H1 (cell line): Measurements from ENCODE around the gene CFAP91. TPM values are rescaled to one million over a fixed set of nuclear protein-coding genes. Genes with fewer than 3 reads are reported as not detected.

Experiments
- CTCF ChIA-PET: fragments of 300-600 bp; sonication (Branson Sonifier 250); formaldehyde crosslinking; loops from one replicate; lab custom pipeline; 2021; ENCODE audit not compliant: partially characterized antibody; lab: Charles Lee
- POLR2A ChIA-PET: fragments of 300-600 bp; sonication (Branson Sonifier 250); formaldehyde crosslinking; loops from one replicate; lab custom pipeline; 2021; ENCODE audit warnings: inconsistent platforms; ENCODE audit not compliant: partially characterized antibody; lab: Charles Lee
- DNase-seq, 2 experiments: peaks; one replicate each; pipeline versions ENCODE4 v3.0.0 to v3.0.0-alpha.2; 2010 to 2022; ENCODE audit warnings: low spot score in 2 of 2, low read depth in 1 of 2, mixed read lengths in 1 of 2
- FAIRE-seq: peaks from 2 replicates; lab custom pipeline; 2011; peaks lifted over from hg19 to GRCh38; lab: Jason Lieb, UNC
- H2AFZ ChIP-seq: 2 replicates; pipeline ENCODE4 v1.8.1; 2012; ENCODE audit warnings: low read length, inconsistent platforms
- H2AK5ac ChIP-seq: 2 replicates; pipeline ENCODE4 v1.6.1; 2013; ENCODE audit warnings: low read depth, low read length
- H2BK120ac ChIP-seq: replicated peaks from 2 replicates; pipeline ENCODE3; 2013; ENCODE audit warnings: low read depth, low read length, inconsistent platforms
- H2BK12ac ChIP-seq: 2 replicates; pipeline ENCODE4 v1.6.1; 2013; ENCODE audit warnings: low read depth, low read length
- H2BK15ac ChIP-seq: 2 replicates; pipeline ENCODE4 v1.6.1; 2013; ENCODE audit warnings: low read length
- H2BK20ac ChIP-seq: 2 replicates; pipeline ENCODE4 v1.6.1; 2013; ENCODE audit warnings: low read length
- H2BK5ac ChIP-seq: 2 replicates; pipeline ENCODE4 v1.6.1; 2013; ENCODE audit warnings: low read depth, low read length
- H3K14ac ChIP-seq: 2 replicates; pipeline ENCODE4 v1.6.1; 2013; ENCODE audit warnings: inconsistent platforms; ENCODE audit not compliant: insufficient read length
- H3K18ac ChIP-seq: 2 replicates; pipeline ENCODE4 v1.6.1; 2013; ENCODE audit warnings: low read length; ENCODE audit errors: extremely low read depth
- H3K23ac ChIP-seq: 2 replicates; pipeline ENCODE4 v1.6.1; 2013; ENCODE audit warnings: inconsistent platforms; ENCODE audit not compliant: insufficient read length
- H3K23me2 ChIP-seq: 2 replicates; pipeline ENCODE4 v1.6.1; 2013; ENCODE audit warnings: low read depth, low read length
- H3K27ac ChIP-seq: 2 replicates; pipeline ENCODE4 v1.6.1; 2011; ENCODE audit warnings: low read depth, low read length, inconsistent platforms
- H3K27me3 ChIP-seq, 4 experiments: replicated peaks in 1 of 4; 1 replicate in 1 of 4; 2 replicates in 3 of 4; pipeline versions ENCODE4 v1.6.1 to v1.8.1; 2011 to 2013; ENCODE audit warnings: low read length in 3 of 4, mild to moderate bottlenecking in 3 of 4, inconsistent platforms in 2 of 4, mixed read lengths in 2 of 4, moderate library complexity in 1 of 4; ENCODE audit not compliant: control insufficient read depth in 3 of 4, insufficient read depth in 3 of 4; ENCODE audit errors: extremely low read depth in 1 of 4
- H3K36me3 ChIP-seq, 4 experiments: 2 replicates each; pipeline versions ENCODE4 v1.6.1 to v1.8.1; 2011 to 2013; ENCODE audit warnings: mild to moderate bottlenecking in 4 of 4, low read length in 3 of 4, moderate library complexity in 2 of 4, control low read depth in 1 of 4, inconsistent platforms in 1 of 4; ENCODE audit not compliant: insufficient read depth in 4 of 4, control insufficient read depth in 2 of 4
- H3K4ac ChIP-seq: replicated peaks from 2 replicates; pipeline ENCODE3; 2013; ENCODE audit warnings: low read length, low read depth, mixed read lengths, inconsistent platforms; ENCODE audit not compliant: insufficient read length
- H3K4me1 ChIP-seq, 4 experiments: replicated peaks in 1 of 4; 1 replicate in 1 of 4; 2 replicates in 3 of 4; pipeline versions ENCODE4 v1.6.1 to v1.8.1; 2011 to 2013; ENCODE audit warnings: low read length in 3 of 4, inconsistent platforms in 2 of 4, mixed read lengths in 1 of 4; ENCODE audit not compliant: insufficient read depth in 4 of 4, control insufficient read depth in 3 of 4
- H3K4me2 ChIP-seq, 2 experiments: 2 replicates each; pipeline versions ENCODE4 v1.6.1 to v1.8.1; 2011 to 2013; ENCODE audit warnings: low read depth in 2 of 2, low read length in 2 of 2, control low read depth in 1 of 2, inconsistent platforms in 1 of 2, mild to moderate bottlenecking in 1 of 2; ENCODE audit not compliant: insufficient read depth in 1 of 2
- H3K4me3 ChIP-seq, 4 experiments: fragments of 200-600, 300-600 bp in 1 of 4; sonication (generic), shearing (Covaris generic), sonication (Bioruptor Twin) in 1 of 4; 2 replicates each; pipeline versions ENCODE4 v1.5.1 to v1.8.1; 2011 to 2016; ENCODE audit warnings: low read length in 4 of 4, low read depth in 3 of 4, control low read depth in 2 of 4, inconsistent platforms in 2 of 4, mild to moderate bottlenecking in 2 of 4, mixed read lengths in 1 of 4, moderate library complexity in 1 of 4; ENCODE audit not compliant: insufficient read depth in 2 of 4; ENCODE audit errors: extremely low read depth in 1 of 4
- H3K56ac ChIP-seq: replicated peaks from 2 replicates; pipeline ENCODE3; 2013; ENCODE audit warnings: low read depth, mild to moderate bottlenecking, mixed read lengths, low read length, inconsistent platforms; ENCODE audit not compliant: insufficient read length
- H3K79me1 ChIP-seq: 2 replicates; pipeline ENCODE4 v1.6.1; 2013; ENCODE audit warnings: low read depth, low read length, control low read depth
- H3K79me2 ChIP-seq, 2 experiments: 2 replicates each; pipeline versions ENCODE4 v1.6.1 to v1.8.1; 2012 to 2013; ENCODE audit warnings: low read length in 2 of 2, mild to moderate bottlenecking in 2 of 2, inconsistent platforms in 1 of 2; ENCODE audit not compliant: insufficient read depth in 2 of 2, control insufficient read depth in 1 of 2
- H3K9ac ChIP-seq, 4 experiments: replicated peaks in 1 of 4; 1 replicate in 1 of 4; 2 replicates in 3 of 4; pipeline versions ENCODE4 v1.6.1 to v1.8.1; 2011 to 2013; ENCODE audit warnings: low read depth in 3 of 4, low read length in 3 of 4, control low read depth in 2 of 4, mild to moderate bottlenecking in 2 of 4, moderate library complexity in 2 of 4, inconsistent platforms in 1 of 4; ENCODE audit errors: extremely low read depth in 1 of 4
- H3K9me3 ChIP-seq, 2 experiments: 2 replicates each; pipeline versions ENCODE4 v1.6.1 to v1.8.1; 2012 to 2013; ENCODE audit warnings: mild to moderate bottlenecking in 2 of 2, moderate library complexity in 2 of 2, control low read depth in 1 of 2, inconsistent platforms in 1 of 2, low read depth in 1 of 2, low read length in 1 of 2, mixed read lengths in 1 of 2; ENCODE audit not compliant: insufficient read depth in 2 of 2
- H4K20me1 ChIP-seq, 2 experiments: replicated peaks in 1 of 2; 2 replicates each; pipeline versions ENCODE3 to v1.8.1; 2011 to 2013; ENCODE audit warnings: inconsistent platforms in 2 of 2, low read length in 2 of 2, mild to moderate bottlenecking in 1 of 2; ENCODE audit not compliant: insufficient read depth in 2 of 2, control insufficient read depth in 1 of 2
- H4K5ac ChIP-seq: 2 replicates; pipeline ENCODE4 v1.6.1; 2013; ENCODE audit warnings: low read length, low read depth, mixed read lengths, inconsistent platforms; ENCODE audit not compliant: insufficient read length
- H4K8ac ChIP-seq: 2 replicates; pipeline ENCODE4 v1.8.0; 2013; ENCODE audit warnings: mild to moderate bottlenecking, moderate library complexity, low read length, inconsistent platforms; ENCODE audit not compliant: insufficient read depth; ENCODE audit errors: extremely low read depth
- H4K91ac ChIP-seq: replicated peaks from 2 replicates; pipeline ENCODE3; 2013; ENCODE audit warnings: low read length, mixed read lengths, inconsistent platforms; ENCODE audit not compliant: insufficient read length
- FOSL1 ChIP-seq: IDR thresholded peaks from 2 replicates; pipeline ENCODE4 v1.6.1; 2011; ENCODE audit warnings: mild to moderate bottlenecking, low read depth, low read length, moderate library complexity; ENCODE audit not compliant: insufficient read depth
- KDM1A ChIP-seq: fragments of 200-600, 300-600 bp; sonication (generic); IDR thresholded peaks from 2 replicates; pipeline ENCODE4 v1.7.1; 2016; ENCODE audit warnings: mild to moderate bottlenecking, low read length, borderline replicate concordance
- KDM4A ChIP-seq: IDR thresholded peaks from one replicate; pipeline ENCODE4 v1.7.1; 2012; ENCODE audit warnings: low read depth, mild to moderate bottlenecking, moderate library complexity, low read length, inconsistent platforms; ENCODE audit not compliant: severe bottlenecking
- RXRA ChIP-seq: IDR thresholded peaks from 2 replicates; pipeline ENCODE4 v1.6.1; 2011; ENCODE audit warnings: low read depth, mild to moderate bottlenecking, low read length, moderate library complexity; ENCODE audit not compliant: insufficient read depth
- SIN3A ChIP-seq, 2 experiments: IDR thresholded peaks in 1 of 2; conservative IDR thresholded peaks in 1 of 2; 2 replicates each; pipeline ENCODE4 v1.6.1; 2011 to 2012; ENCODE audit warnings: low read length in 2 of 2, improper control_type of control experiment in 1 of 2, low read depth in 1 of 2, mild to moderate bottlenecking in 1 of 2
- SP4 ChIP-seq: IDR thresholded peaks from 2 replicates; pipeline ENCODE4 v1.6.1; 2012; ENCODE audit warnings: low read length, inconsistent platforms
- YY1 ChIP-seq: IDR thresholded peaks from 2 replicates; pipeline ENCODE4 v1.6.1; 2011; ENCODE audit warnings: low read depth, mild to moderate bottlenecking, low read length
- WGBS, 2 experiments: shearing (Covaris generic) in 1 of 2; methylation state at CpG; one replicate each; pipeline versions ENCODE4 v1.1.6 to v1.1.7; 2013 to 2015; ENCODE audit warnings: low lambda C conversion rate in 2 of 2, mixed read lengths in 2 of 2, inconsistent platforms in 1 of 2, low coverage in 1 of 2, missing lambda C conversion rate in 1 of 2; ENCODE audit not compliant: insufficient replicate concordance in 2 of 2, insufficient coverage in 1 of 2, insufficient read length in 1 of 2; ENCODE audit errors: extremely low coverage in 1 of 2, missing lambda C conversion rate in 1 of 2; 5-methylcytosine and 5-hydroxymethylcytosine counted together
- polyA plus RNA-seq, 7 experiments: library from polyadenylated mRNA; depleted of rRNA in 3 of 7; stranded (reverse) in 5 of 7; unstranded in 2 of 7; fragments of >200 nt in 5 of 7; fragments of 200-250 nt in 2 of 7; gene quantifications; 1 replicate in 5 of 7; 2 replicates in 1 of 7; 4 replicates in 1 of 7; pipeline versions ENCODE4 v1.2.1 to v1.2.3, GENCODE V29; 2011 to 2013; ENCODE audit warnings: missing spikeins in 2 of 7, mixed read lengths in 2 of 7
- total RNA-seq: library from RNA; stranded (reverse); fragmentation: NEBNext Ultra II Directional; extraction: Animal tissue kit (Norgen Biotek cat#: 25700); gene quantifications from 2 replicates; pipeline ENCODE4 v1.2.1, GENCODE V29; 2021
- TF ChIP-seq, protein P1 (sequence below), 3 experiments: IDR thresholded peaks; 1 replicate in 2 of 3; 2 replicates in 1 of 3; pipeline versions ENCODE4 v1.5.1 to v1.6.1; 2011; ENCODE audit warnings: low read length in 3 of 3, mild to moderate bottlenecking in 3 of 3, inconsistent platforms in 2 of 3, low read depth in 1 of 3, moderate library complexity in 1 of 3; ENCODE audit not compliant: insufficient read depth in 1 of 3; ENCODE audit errors: control extremely low read depth in 1 of 3
- TF ChIP-seq, protein P2 (sequence below): IDR thresholded peaks from 2 replicates; pipeline ENCODE4 v1.6.1; 2011; ENCODE audit warnings: low read depth, mild to moderate bottlenecking, low read length; ENCODE audit not compliant: insufficient read depth

CFAP91 gene
- total and polyA plus RNA-seq, 2 of the 8 experiments (the other 6 are each of a cell fraction or from before 2014, with no cell fraction given) = 5.4 to 7.4 TPM

DNA sequence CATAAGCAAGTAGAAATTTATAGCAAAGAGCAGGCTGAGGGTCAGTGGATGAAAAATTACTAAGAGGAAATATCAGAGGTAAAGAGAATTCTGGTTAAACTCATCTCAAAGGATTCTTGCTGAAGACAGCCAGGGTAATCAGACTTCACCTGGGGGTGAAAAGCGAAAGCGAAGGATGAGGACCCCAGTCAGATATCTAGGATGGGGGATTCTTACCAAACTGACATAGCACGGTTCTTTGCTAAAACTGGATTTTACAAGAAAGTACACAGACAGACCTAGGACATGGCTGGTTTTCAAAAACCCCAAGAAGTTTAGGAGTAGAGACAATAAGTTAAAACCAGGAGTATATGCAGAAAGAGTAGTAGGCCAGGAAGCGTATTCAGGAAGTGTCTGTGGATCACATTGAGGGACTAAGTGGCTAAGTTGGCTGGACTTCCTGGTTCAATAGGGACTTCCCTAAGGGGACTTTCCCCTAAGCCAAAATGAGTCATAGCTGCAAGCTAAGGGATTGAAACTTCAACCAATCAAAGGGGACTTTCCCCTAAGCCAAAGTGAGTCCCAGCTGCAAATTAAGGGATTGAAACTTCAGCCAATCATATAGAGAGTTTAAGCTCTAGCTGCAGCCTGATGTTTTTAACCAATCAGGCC lies 2.4 kb upstream of the CFAP91 start:
- no peaks in the 10 kb centered on the region for H3K79me1 ChIP-seq
- no peak overlapping the region for H3K18ac ChIP-seq
- peaks cover 0 to 5% (median 0%) of the 10 kb centered on the region in 4 experiments; a peak in 2 of 7 replicates for H3K27me3 ChIP-seq
- H3K4me3 ChIP-seq = no peak overlapping the region
- no peak overlapping the region for H2AK5ac ChIP-seq
- H4K91ac ChIP-seq = no peak overlapping the region
- ChIA-PET CTCF (interaction anchor here (2.4 kb wide), 1 partner anchor 10 kb away, joined by 15 read pairs; no protein-coding TSS in a partner anchor), POLR2A (no interaction called here)
- FAIRE-seq = no peak
- peaks cover 0 to 3% (median 1%) of the 10 kb centered on the region in 4 experiments; a peak in 3 of 7 replicates for H3K4me1 ChIP-seq
- H3K23ac ChIP-seq = no peak overlapping the region
- H2BK120ac ChIP-seq = no peak overlapping the region
- H3K27ac ChIP-seq = no peak overlapping the region
- no peak for DNase-seq
- 97% methylated on average over 4 of the region's 4 CpGs; no CpG with 5 or more reads in 1 of the 2 experiments for WGBS, 2 experiments
- no peak overlapping the region for H2AFZ ChIP-seq
- H2BK15ac ChIP-seq = no peak overlapping the region
- H3K9me3 ChIP-seq = 0 out of 4 replicates have a peak, but pooled peaks cover 0 to 1% of the 10 kb centered on the region in 2 experiments
- no peak overlapping the region for H2BK12ac ChIP-seq
- no peak overlapping the region for H2BK5ac ChIP-seq
- no peak overlapping the region for H3K56ac ChIP-seq
- no peak overlapping the region for H4K8ac ChIP-seq
- H3K79me2 ChIP-seq = no peaks in the 10 kb centered on the region
- H3K4ac ChIP-seq = no peak overlapping the region
- peaks cover 3% of the 10 kb centered on the region; the same call in 1 of the 2 replicates for H3K23me2 ChIP-seq
- H4K5ac ChIP-seq = no peak overlapping the region
- H4K20me1 ChIP-seq = no peaks in the 10 kb centered on the region
- no peak overlapping the region for H3K4me2 ChIP-seq
- no peak overlapping the region for H3K14ac ChIP-seq
- H2BK20ac ChIP-seq = no peak overlapping the region
- no peak overlapping the region for H3K9ac ChIP-seq
- no peaks in the 10 kb centered on the region for H3K36me3 ChIP-seq
- TF ChIP-seq KDM4A = no peak
- TF ChIP-seq, protein P1, sequence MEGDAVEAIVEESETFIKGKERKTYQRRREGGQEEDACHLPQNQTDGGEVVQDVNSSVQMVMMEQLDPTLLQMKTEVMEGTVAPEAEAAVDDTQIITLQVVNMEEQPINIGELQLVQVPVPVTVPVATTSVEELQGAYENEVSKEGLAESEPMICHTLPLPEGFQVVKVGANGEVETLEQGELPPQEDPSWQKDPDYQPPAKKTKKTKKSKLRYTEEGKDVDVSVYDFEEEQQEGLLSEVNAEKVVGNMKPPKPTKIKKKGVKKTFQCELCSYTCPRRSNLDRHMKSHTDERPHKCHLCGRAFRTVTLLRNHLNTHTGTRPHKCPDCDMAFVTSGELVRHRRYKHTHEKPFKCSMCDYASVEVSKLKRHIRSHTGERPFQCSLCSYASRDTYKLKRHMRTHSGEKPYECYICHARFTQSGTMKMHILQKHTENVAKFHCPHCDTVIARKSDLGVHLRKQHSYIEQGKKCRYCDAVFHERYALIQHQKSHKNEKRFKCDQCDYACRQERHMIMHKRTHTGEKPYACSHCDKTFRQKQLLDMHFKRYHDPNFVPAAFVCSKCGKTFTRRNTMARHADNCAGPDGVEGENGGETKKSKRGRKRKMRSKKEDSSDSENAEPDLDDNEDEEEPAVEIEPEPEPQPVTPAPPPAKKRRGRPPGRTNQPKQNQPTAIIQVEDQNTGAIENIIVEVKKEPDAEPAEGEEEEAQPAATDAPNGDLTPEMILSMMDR (IDR thresholded peaks at IDR 0.05; ENCODE audit: control extremely low read depth in 1 of 3, insufficient read depth in 1 of 3, low read depth in 1 of 3, low read length in 3 of 3) = no peak
- no peak for TF ChIP-seq FOSL1
- TF ChIP-seq, protein P2, sequence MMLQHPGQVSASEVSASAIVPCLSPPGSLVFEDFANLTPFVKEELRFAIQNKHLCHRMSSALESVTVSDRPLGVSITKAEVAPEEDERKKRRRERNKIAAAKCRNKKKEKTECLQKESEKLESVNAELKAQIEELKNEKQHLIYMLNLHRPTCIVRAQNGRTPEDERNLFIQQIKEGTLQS = no peak
- TF ChIP-seq KDM1A = no peak
- no peak for TF ChIP-seq SP4
- no peak for TF ChIP-seq RXRA
- no peak for TF ChIP-seq SIN3A (conservative IDR thresholded peaks at IDR 0.05 in 1 of 2, IDR thresholded peaks at IDR 0.05 in 1 of 2; ENCODE audit: low read depth in 1 of 2, low read length in 2 of 2)
- TF ChIP-seq YY1 = no peak
